HepG2 (cell line): Measurements from ENCODE around the gene REM2. TPM values are rescaled to one million over a fixed set of nuclear protein-coding genes. Genes with fewer than 3 reads are reported as not detected.
A peak's percentile ranks its signal among the peaks of the same experiment; 100 is the strongest.

Experiments
- ATAC-seq: fragments of 200-7000 bp; cut with Tn5 transposase; 3 replicates; pipeline ENCODE4 v1.9.1; 2020; ENCODE audit warnings: mild to moderate bottlenecking, moderate library complexity
- BruUV-seq: library from RNA; stranded (reverse); fragments of 400-500 nt; replicated peaks from 2 replicates; lab custom pipeline; 2021; lab: Mats Ljungman, UMichigan
- CTCF ChIA-PET: fragments of 300-600 bp; formaldehyde crosslinking; extraction: SDS; loops from one replicate; lab custom pipeline; 2021; ENCODE audit warnings: low total read pairs, inconsistent platforms, low intra/inter-chr PET ratio; lab: Yijun Ruan, JAX
- POLR2A ChIA-PET: fragments of 350-600 bp; sonication (Branson Sonifier 250); formaldehyde crosslinking; loops from one replicate; lab custom pipeline; 2020; ENCODE audit warnings: antibody characterized with exemption, inconsistent platforms; lab: Yijun Ruan, JAX
- DNase-seq: peaks from one replicate; pipeline ENCODE4 v3.0.0-alpha.2; 2015; ENCODE audit warnings: low spot score
- FAIRE-seq: peaks from 3 replicates; lab custom pipeline; 2011; peaks lifted over from hg19 to GRCh38; lab: Jason Lieb, UNC
- H2AFZ ChIP-seq: one replicate; pipeline ENCODE4 v1.6.1; 2011; ENCODE audit warnings: low read length, inconsistent platforms
- H3K27ac ChIP-seq: fragments of 300-600 bp; 3 replicates; pipeline ENCODE4 v1.8.0; 2011; ENCODE audit warnings: mixed run types, mild to moderate bottlenecking, mixed read lengths, low read length, inconsistent platforms; ENCODE audit not compliant: insufficient read depth; ENCODE audit errors: extremely low read length
- H3K27me3 ChIP-seq, 2 experiments: fragments of 200-600 bp in 1 of 2; 2 replicates in 1 of 2; 3 replicates in 1 of 2; pipeline versions ENCODE4 v1.6.0 to v1.8.0; 2011; ENCODE audit warnings: low read length in 2 of 2, mild to moderate bottlenecking in 2 of 2, moderate library complexity in 2 of 2, inconsistent platforms in 1 of 2; ENCODE audit not compliant: insufficient read depth in 2 of 2, control insufficient read depth in 1 of 2
- H3K36me3 ChIP-seq, 2 experiments: fragments of 200-600 bp in 1 of 2; replicated peaks in 1 of 2; 2 replicates in 1 of 2; 3 replicates in 1 of 2; pipeline versions ENCODE4 v1.5.1 to v1.8.0; 2011; ENCODE audit warnings: low read length in 2 of 2, inconsistent platforms in 1 of 2; ENCODE audit not compliant: insufficient read depth in 2 of 2, control insufficient read depth in 1 of 2
- H3K4me1 ChIP-seq: 2 replicates; pipeline ENCODE4 v1.5.1; 2012; ENCODE audit warnings: low read length, inconsistent platforms; ENCODE audit not compliant: insufficient read depth
- H3K4me2 ChIP-seq: 2 replicates; pipeline ENCODE4 v1.6.0; 2011; ENCODE audit warnings: low read depth, low read length, inconsistent platforms
- H3K4me3 ChIP-seq, 3 experiments: fragments of 200-600 bp in 1 of 3; sonication (generic), shearing (Covaris generic) in 1 of 3; replicated peaks in 1 of 3; 2 replicates each; pipeline ENCODE4 v1.5.1; 2011 to 2016; ENCODE audit warnings: low read length in 3 of 3, inconsistent platforms in 2 of 3, low read depth in 2 of 3, mild to moderate bottlenecking in 2 of 3, control low read depth in 1 of 3, mixed read lengths in 1 of 3; ENCODE audit not compliant: insufficient read depth in 1 of 3
- H3K79me2 ChIP-seq: one replicate; pipeline ENCODE4 v1.6.1; 2011; ENCODE audit warnings: low read length, inconsistent platforms; ENCODE audit not compliant: insufficient read depth
- H3K9ac ChIP-seq: 2 replicates; pipeline ENCODE4 v1.6.0; 2011; ENCODE audit warnings: mild to moderate bottlenecking, low read depth, low read length, inconsistent platforms; ENCODE audit not compliant: insufficient read depth
- H3K9me3 ChIP-seq: 2 replicates; pipeline ENCODE4 v1.5.1; 2012; ENCODE audit warnings: mild to moderate bottlenecking, low read length
- H4K20me1 ChIP-seq: 2 replicates; pipeline ENCODE4 v1.6.0; 2011; ENCODE audit warnings: inconsistent platforms, mild to moderate bottlenecking, low read length, moderate library complexity; ENCODE audit not compliant: insufficient read depth
- ELF4 ChIP-seq: sonication (generic); formaldehyde crosslinking; IDR thresholded peaks from 2 replicates; pipeline ENCODE4 v1.5.0; 2020; ENCODE audit warnings: missing genetic modification reagents, mild to moderate bottlenecking, moderate library complexity, borderline replicate concordance
- KDM5B ChIP-seq: sonication (generic); formaldehyde crosslinking; IDR thresholded peaks from 2 replicates; pipeline ENCODE4 v1.4.0; 2020; ENCODE audit warnings: missing genetic modification reagents, mild to moderate bottlenecking, borderline replicate concordance
- KLF12 ChIP-seq: sonication (generic); formaldehyde crosslinking; IDR thresholded peaks from 2 replicates; pipeline ENCODE4 v1.4.0; 2020; ENCODE audit warnings: missing genetic modification reagents, borderline replicate concordance
- MTF1 ChIP-seq: sonication (generic); formaldehyde crosslinking; IDR thresholded peaks from 2 replicates; pipeline ENCODE4 v1.5.0; 2020; ENCODE audit warnings: missing genetic modification reagents
- PCBP1 ChIP-seq: fragments of 200-400 bp; formaldehyde crosslinking; IDR thresholded peaks from 2 replicates; pipeline ENCODE4 v1.6.1; 2017; ENCODE audit warnings: mild to moderate bottlenecking, low read depth, low read length, borderline replicate concordance
- PRPF4 ChIP-seq: fragments of 200-400 bp; formaldehyde crosslinking; IDR thresholded peaks from 2 replicates; pipeline ENCODE4 v1.6.1; 2016; ENCODE audit warnings: low read length, low read depth; ENCODE audit not compliant: poor library complexity, severe bottlenecking
- SIN3B ChIP-seq: fragments of 150-350 bp; IDR thresholded peaks from 2 replicates; pipeline ENCODE4 v1.6.1; 2014; ENCODE audit warnings: low read length
- SOX6 ChIP-seq, 2 experiments: fragments of 450-650 bp in 1 of 2; sonication (generic) in 1 of 2; formaldehyde crosslinking in 1 of 2; IDR thresholded peaks; 2 replicates each; pipeline versions ENCODE4 v1.4.0 to v1.6.1; 2017 to 2020; ENCODE audit warnings: antibody characterized with exemption in 1 of 2, mild to moderate bottlenecking in 1 of 2, missing genetic modification reagents in 1 of 2
- SRY ChIP-seq: sonication (generic); formaldehyde crosslinking; IDR thresholded peaks from 2 replicates; pipeline ENCODE4 v1.8.0; 2022; ENCODE audit warnings: mild to moderate bottlenecking, missing genetic modification reagents
- TBX3 ChIP-seq: fragments of 450-650 bp; IDR thresholded peaks from 2 replicates; pipeline ENCODE4 v1.6.1; 2017; ENCODE audit warnings: antibody characterized with exemption, mild to moderate bottlenecking, inconsistent platforms, borderline replicate concordance
- ZFP36 ChIP-seq: fragments of 150-350 bp; IDR thresholded peaks from 2 replicates; pipeline ENCODE4 v1.6.1; 2018; ENCODE audit warnings: borderline replicate concordance, low read length, low read depth; ENCODE audit not compliant: partially characterized antibody
- ZFYVE20 ChIP-seq: sonication (generic); formaldehyde crosslinking; IDR thresholded peaks from 2 replicates; pipeline ENCODE4 v1.8.0; 2023; ENCODE audit warnings: low read depth, mild to moderate bottlenecking, moderate library complexity, missing genetic modification reagents, borderline replicate concordance
- ZNF263 ChIP-seq: sonication (generic); formaldehyde crosslinking; IDR thresholded peaks from 2 replicates; pipeline ENCODE4 v1.4.0; 2020; ENCODE audit warnings: missing genetic modification reagents
- ZNF264 ChIP-seq: sonication (generic); formaldehyde crosslinking; IDR thresholded peaks from 2 replicates; pipeline ENCODE4 v1.4.0; 2020; ENCODE audit warnings: missing genetic modification reagents
- ZNF326 ChIP-seq: sonication (generic); formaldehyde crosslinking; IDR thresholded peaks from 2 replicates; pipeline ENCODE4 v1.4.0; 2020; ENCODE audit warnings: missing genetic modification reagents, borderline replicate concordance
- ZNF34 ChIP-seq: sonication (generic); formaldehyde crosslinking; IDR thresholded peaks from 2 replicates; pipeline ENCODE4 v1.4.0; 2020; ENCODE audit warnings: mild to moderate bottlenecking, missing genetic modification reagents, borderline replicate concordance
- ZNF782 ChIP-seq: sonication (generic); formaldehyde crosslinking; IDR thresholded peaks from 2 replicates; pipeline ENCODE4 v1.4.0; 2020; ENCODE audit warnings: missing genetic modification reagents, mild to moderate bottlenecking, borderline replicate concordance
- WGBS: methylation state at CpG from one replicate; pipeline ENCODE4 v1.1.6; 2017; ENCODE audit warnings: low lambda C conversion rate; 5-methylcytosine and 5-hydroxymethylcytosine counted together
- in situ Hi-C: cut with HindIII; loops from 2 replicates; pipeline ENCODE4 v1.10.0; 2017; ENCODE audit warnings: low pct_unique_long_range_greater_than_20kb; ENCODE audit not compliant: extremely low pct_ligation_motif_present
- intact Hi-C: fragments of 100-400 bp; cut with micrococcal nuclease; formaldehyde crosslinking; loops from one replicate; pipeline ENCODE4 v1.10.0; 2022; ENCODE audit not compliant: unreplicated experiment
- polyA plus RNA-seq, 8 experiments: library from polyadenylated mRNA; depleted of rRNA in 3 of 8; stranded (reverse) in 7 of 8; unstranded in 1 of 8; fragments of >200 nt; fragmentation: Illumina TruSeq in 4 of 8; extraction: Trizol in 4 of 8; gene quantifications; 2 replicates each; pipeline versions ENCODE4 v1.2.1 to v1.2.3, GENCODE V29; 2011 to 2016; ENCODE audit warnings: low read depth in 4 of 8, missing spikeins in 1 of 8, mixed read lengths in 1 of 8; ENCODE audit not compliant: insufficient read depth in 1 of 8
- total RNA-seq, 5 experiments: library from RNA; depleted of rRNA; stranded (reverse); fragments of >200 nt; fragmentation: Illumina TruSeq; extraction: Trizol; gene quantifications; 2 replicates each; pipeline ENCODE4 v1.2.3, GENCODE V29; 2016; ENCODE audit warnings: low read depth in 1 of 5
- TF ChIP-seq, protein P1 (sequence below): IDR thresholded peaks from 2 replicates; pipeline ENCODE4 v1.6.1; 2016; ENCODE audit warnings: low read depth, borderline replicate concordance
- TF ChIP-seq, protein P2 (sequence below): sonication (generic); formaldehyde crosslinking; IDR thresholded peaks from 2 replicates; pipeline ENCODE4 v1.8.0; 2022; ENCODE audit warnings: low read depth, missing genetic modification reagents
- TF ChIP-seq, protein P3 (sequence below): sonication (generic); formaldehyde crosslinking; IDR thresholded peaks from 2 replicates; pipeline ENCODE4 v1.4.0; 2020; ENCODE audit warnings: missing genetic modification reagents, mild to moderate bottlenecking, borderline replicate concordance

The REM2 gene
- total and polyA plus RNA-seq, 2 of the 13 experiments (the other 11 are each of a cell fraction or from before 2014, with no cell fraction given): 0.20 TPM; not detected in 1

DNA sequence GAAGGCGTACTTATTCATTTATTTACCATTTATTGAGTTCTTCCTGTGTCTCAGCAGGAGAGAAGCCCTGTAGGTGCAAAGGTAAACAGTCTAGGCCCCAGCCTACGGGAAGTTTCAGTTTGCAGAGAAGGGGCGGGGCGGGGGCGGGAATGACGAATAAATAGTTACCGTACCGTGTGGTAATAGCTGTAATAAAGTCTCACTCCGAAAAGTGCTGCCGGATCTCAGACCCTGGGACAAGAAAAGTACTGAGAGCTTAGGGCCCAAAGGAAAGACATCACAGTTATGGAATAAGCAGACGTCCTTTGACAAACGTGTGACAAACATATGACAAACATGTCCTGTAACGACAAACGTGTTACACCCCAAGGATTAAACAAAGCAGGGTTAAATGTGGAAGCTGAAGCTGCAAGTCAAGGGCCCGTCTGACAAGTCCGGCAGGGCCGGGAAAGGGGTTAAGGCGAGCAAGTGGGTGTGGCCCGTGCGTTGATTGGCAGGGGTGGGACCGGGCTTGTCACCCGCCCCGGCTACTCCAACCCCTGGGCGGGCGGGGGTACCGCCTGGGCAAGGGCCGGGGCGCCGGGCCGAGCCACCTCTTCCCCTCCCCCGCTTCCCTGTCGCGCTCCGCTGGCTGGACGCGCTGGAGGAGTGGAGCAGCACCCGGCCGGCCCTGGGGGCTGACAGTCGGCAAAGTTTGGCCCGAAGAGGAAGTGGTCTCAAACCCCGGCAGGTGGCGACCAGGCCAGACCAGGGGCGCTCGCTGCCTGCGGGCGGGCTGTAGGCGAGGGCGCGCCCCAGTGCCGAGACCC, 11.6 kb upstream of the REM2 start, which contains the start of gene LRP10:
Gene LRP10 (plus strand): TSS at position 517 of the 809 bp plus-strand sequence. CDS start 564 bp downstream, outside the sequence.
- Histone ChIP-seq H3K9ac (peak within 1 kb of the TSS; percentile 76), H3K36me3 (peaks cover 11 to 14% of the 10 kb centered on the region in 2 experiments; a peak in 4 of 5 replicates), H3K4me3 (peak within 1 kb of the TSS; percentile 66 to 93 (median 82)), H4K20me1 (no peaks in the 10 kb centered on the region), H3K4me2 (peak within 1 kb of the TSS; percentile 95), H3K79me2 (no peaks in the 10 kb centered on the region), H2AFZ (peak within 1 kb of the TSS; percentile 82), H3K9me3 (no peaks in the 10 kb centered on the region), H3K27ac (peak within 1 kb of the TSS; percentile 85), H3K27me3 (no peaks in the 10 kb centered on the region; a peak in 1 of 5 replicates), H3K4me1 (peaks cover 35% of the 10 kb centered on the region)
- in situ Hi-C loops: no loop called here
- under 1% methylated on average over 44 of the region's 50 CpGs for WGBS
- BruUV-seq: TSS peak; percentile 90
- peak; percentile 95 for DNase-seq
- ChIA-PET CTCF (interaction anchor here (0.7 to 3.1 kb wide), 5 partner anchors 18 to 314 kb away, joined by 3 to 46 read pairs (median 11); partner anchors contain the start of gene HAUS4), POLR2A (interaction anchor here (0.6 to 4.4 kb wide), 37 partner anchors 9 to 1244 kb away, joined by 3 to 53 read pairs (median 6); partner anchors contain the start of genes ACIN1, AJUBA, C14orf119 and DAD1)
- ATAC-seq: peak; percentile 91
- FAIRE-seq: peak; percentile 78
- intact Hi-C loops: loop anchor here (1.0 to 5.0 kb wide), 6 partner anchors 18 to 111 kb away; partner anchors contain the start of genes AJUBA, OXA1L and PRMT5
- TF ChIP-seq PRPF4 (no peak), SIN3B (no peak), MTF1 (CRISPR knock-in tag) (peak; percentile 79; the same call in 1 of the 2 replicates), ZNF326 (CRISPR knock-in tag) (no peak), SRY (CRISPR knock-in tag) (peak; percentile 97), KLF12 (CRISPR knock-in tag) (peak; percentile 99), ELF4 (CRISPR knock-in tag) (0 out of 2 replicates have a peak, but pooled peaks have one; percentile 65), ZNF263 (peak; percentile 75), ZFP36 (no peak), ZNF264 (peak; percentile 89), ZNF782 (CRISPR knock-in tag) (peak; percentile 89), ZFYVE20 (CRISPR knock-in tag) (no peak), SOX6 (IDR thresholded peaks at IDR 0.05) (no peak), SOX6 (CRISPR knock-in tag; IDR thresholded peaks at IDR 0.05) (peak; percentile 92), ZNF34 (CRISPR knock-in tag) (peak; percentile 76), PCBP1 (peak; percentile 74; the same call in 1 of the 2 replicates), TBX3 (peak; percentile 77), KDM5B (peak; percentile 99)
- TF ChIP-seq, protein P1, sequence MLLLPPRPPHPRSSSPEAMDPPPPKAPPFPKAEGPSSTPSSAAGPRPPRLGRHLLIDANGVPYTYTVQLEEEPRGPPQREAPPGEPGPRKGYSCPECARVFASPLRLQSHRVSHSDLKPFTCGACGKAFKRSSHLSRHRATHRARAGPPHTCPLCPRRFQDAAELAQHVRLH (CRISPR knock-in tag): no peak; the same call in 1 of the 2 replicates
- TF ChIP-seq, protein P2, sequence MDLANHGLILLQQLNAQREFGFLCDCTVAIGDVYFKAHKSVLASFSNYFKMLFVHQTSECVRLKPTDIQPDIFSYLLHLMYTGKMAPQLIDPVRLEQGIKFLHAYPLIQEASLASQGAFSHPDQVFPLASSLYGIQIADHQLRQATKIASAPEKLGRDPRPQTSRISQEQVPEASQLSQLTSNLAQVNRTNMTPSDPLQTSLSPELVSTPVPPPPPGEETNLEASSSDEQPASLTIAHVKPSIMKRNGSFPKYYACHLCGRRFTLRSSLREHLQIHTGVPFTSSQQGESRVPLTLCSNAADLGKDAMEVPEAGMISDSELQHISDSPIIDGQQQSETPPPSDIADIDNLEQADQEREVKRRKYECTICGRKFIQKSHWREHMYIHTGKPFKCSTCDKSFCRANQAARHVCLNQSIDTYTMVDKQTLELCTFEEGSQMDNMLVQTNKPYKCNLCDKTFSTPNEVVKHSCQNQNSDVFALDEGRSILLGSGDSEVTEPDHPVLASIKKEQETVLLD (CRISPR knock-in tag): peak; percentile 79
- TF ChIP-seq, protein P3, sequence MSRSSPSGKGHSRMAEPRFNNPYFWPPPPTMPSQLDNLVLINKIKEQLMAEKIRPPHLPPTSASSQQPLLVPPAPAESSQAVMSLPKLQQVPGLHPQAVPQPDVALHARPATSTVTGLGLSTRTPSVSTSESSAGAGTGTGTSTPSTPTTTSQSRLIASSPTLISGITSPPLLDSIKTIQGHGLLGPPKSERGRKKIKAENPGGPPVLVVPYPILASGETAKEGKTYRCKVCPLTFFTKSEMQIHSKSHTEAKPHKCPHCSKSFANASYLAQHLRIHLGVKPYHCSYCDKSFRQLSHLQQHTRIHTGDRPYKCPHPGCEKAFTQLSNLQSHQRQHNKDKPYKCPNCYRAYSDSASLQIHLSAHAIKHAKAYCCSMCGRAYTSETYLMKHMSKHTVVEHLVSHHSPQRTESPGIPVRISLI (CRISPR knock-in tag): peak; percentile 35; the same call in 1 of the 2 replicates
